ENCODE data around the gene CD8B.
"Not testable (repeated sequence)": the region's sequence is repeated elsewhere in the genome, so short reads cannot be mapped to it uniquely, and the experiment has no call there.

DNA sequence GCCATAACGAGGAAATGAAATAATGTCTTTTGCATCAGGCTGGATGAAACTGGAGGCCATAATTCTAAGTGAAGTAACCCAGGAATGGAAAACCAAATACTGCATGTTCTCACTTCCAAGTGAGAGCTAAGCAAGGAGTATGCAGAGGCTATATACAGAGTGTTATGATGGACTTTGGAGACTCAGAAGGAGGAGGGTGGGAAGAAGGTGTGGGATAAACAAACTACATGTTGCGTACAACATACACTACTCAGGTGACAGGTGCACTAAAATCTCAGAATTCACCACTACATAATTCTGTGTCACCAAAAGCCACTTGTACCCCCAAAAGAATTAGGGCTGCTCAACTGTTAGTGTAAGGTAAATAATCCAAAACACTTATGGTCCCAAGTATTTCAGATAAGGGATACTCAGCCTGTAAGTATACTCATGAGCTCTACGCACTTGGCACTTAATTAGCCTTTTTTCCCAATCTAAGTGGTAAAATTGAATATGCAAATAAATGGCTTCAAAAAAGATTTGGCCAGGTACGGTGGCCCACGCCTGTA lies 20.5 kb upstream of the CD8B start:
- TF ChIP-seq, protein P1, sequence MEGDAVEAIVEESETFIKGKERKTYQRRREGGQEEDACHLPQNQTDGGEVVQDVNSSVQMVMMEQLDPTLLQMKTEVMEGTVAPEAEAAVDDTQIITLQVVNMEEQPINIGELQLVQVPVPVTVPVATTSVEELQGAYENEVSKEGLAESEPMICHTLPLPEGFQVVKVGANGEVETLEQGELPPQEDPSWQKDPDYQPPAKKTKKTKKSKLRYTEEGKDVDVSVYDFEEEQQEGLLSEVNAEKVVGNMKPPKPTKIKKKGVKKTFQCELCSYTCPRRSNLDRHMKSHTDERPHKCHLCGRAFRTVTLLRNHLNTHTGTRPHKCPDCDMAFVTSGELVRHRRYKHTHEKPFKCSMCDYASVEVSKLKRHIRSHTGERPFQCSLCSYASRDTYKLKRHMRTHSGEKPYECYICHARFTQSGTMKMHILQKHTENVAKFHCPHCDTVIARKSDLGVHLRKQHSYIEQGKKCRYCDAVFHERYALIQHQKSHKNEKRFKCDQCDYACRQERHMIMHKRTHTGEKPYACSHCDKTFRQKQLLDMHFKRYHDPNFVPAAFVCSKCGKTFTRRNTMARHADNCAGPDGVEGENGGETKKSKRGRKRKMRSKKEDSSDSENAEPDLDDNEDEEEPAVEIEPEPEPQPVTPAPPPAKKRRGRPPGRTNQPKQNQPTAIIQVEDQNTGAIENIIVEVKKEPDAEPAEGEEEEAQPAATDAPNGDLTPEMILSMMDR (IDR thresholded peaks at IDR 0.05) = not testable (repeated sequence)
- TF ChIP-seq POLR2A (IDR thresholded peaks at IDR 0.05) = not testable (repeated sequence)
